ENCODE measurements around the gene ZXDC. TPM values are rescaled to one million over a fixed set of nuclear protein-coding genes. Genes with fewer than 3 reads are reported as not detected.

The ZXDC gene
- total RNA-seq, 1 experiment from 2014 or later = 28.3 TPM

GRCh38 chr3:126417981-126418530 lies 57.6 kb downstream of the ZXDC start:
- Histone ChIP-seq H3K56ac (ENCODE audit: insufficient read length, low read depth, low read length) (no peak overlapping the region), H2BK15ac (ENCODE audit: low read depth, low read length) (no peak overlapping the region), H3K18ac (ENCODE audit: insufficient read length, low read depth, low read length) (no peak overlapping the region), H4K8ac (replicated peaks; ENCODE audit: insufficient read length, low read depth, low read length) (no peak overlapping the region), H2BK12ac (ENCODE audit: insufficient read length, low read depth, low read length) (no peak overlapping the region), H3T11ph (ENCODE audit: low read length) (no peak overlapping the region), H3K9me3 (ENCODE audit: control insufficient read depth, low read depth, low read length) (no peaks in the 10 kb centered on the region), H2BK120ac (ENCODE audit: low read depth, low read length, poor library complexity, severe bottlenecking) (no peak overlapping the region), H3K79me1 (ENCODE audit: insufficient read depth, low read depth, low read length, poor library complexity, severe bottlenecking) (no peaks in the 10 kb centered on the region), H3K79me2 (ENCODE audit: insufficient read depth, low read length) (no peaks in the 10 kb centered on the region), H3K9ac (ENCODE audit: extremely low read depth, insufficient read length, low read length) (no peak overlapping the region), H2BK5ac (ENCODE audit: insufficient read length, low read length) (no peak overlapping the region), H4K91ac (ENCODE audit: insufficient read length, low read depth, low read length) (no peak overlapping the region), H3K27me3 (ENCODE audit: insufficient read depth, low read length) (no peaks in the 10 kb centered on the region), H2AK5ac (ENCODE audit: insufficient read length, low read length) (no peak overlapping the region), H2AFZ (ENCODE audit: low read length) (no peak overlapping the region), H3K23ac (ENCODE audit: insufficient read length, low read depth, low read length) (no peak overlapping the region), H3K4me2 (ENCODE audit: insufficient read depth, insufficient read length, low read length) (no peak overlapping the region), H3K14ac (ENCODE audit: insufficient read depth, low read length) (no peak overlapping the region; the same call in 1 of the 2 replicates), H4K20me1 (ENCODE audit: control insufficient read depth, insufficient read depth, insufficient read length) (peaks cover 3% of the 10 kb centered on the region), H3K4me1 (ENCODE audit: insufficient read depth, low read length) (peaks cover 5% of the 10 kb centered on the region; the same call in 1 of the 2 replicates), H3K27ac (ENCODE audit: insufficient read length, low read depth, low read length) (no peak overlapping the region), H4K5ac (ENCODE audit: insufficient read length, low read depth, low read length) (no peak overlapping the region), H3K4ac (ENCODE audit: low read depth, low read length) (no peak overlapping the region), H3K23me2 (ENCODE audit: insufficient read length, low read depth, low read length, poor library complexity, severe bottlenecking) (no peaks in the 10 kb centered on the region), H2BK20ac (ENCODE audit: low read depth, low read length, poor library complexity, severe bottlenecking) (no peak overlapping the region)
- H3K36me3 Mint-ChIP-seq (ENCODE audit: insufficient read depth in 1 of 3, low read depth in 3 of 3) = no peaks in the 10 kb centered on the region
- H3K9me3 Mint-ChIP-seq = no peaks in the 10 kb centered on the region; a peak in 1 of 5 replicates
- no peak overlapping the region for H3K27ac Mint-ChIP-seq
- H3K4me3 Mint-ChIP-seq = no peak overlapping the region
- TF ChIP-seq CTCF (conservative IDR thresholded peaks at IDR 0.05) = no peak
- peaks cover 13 to 17% of the 10 kb centered on the region in 2 experiments for H3K4me1 Mint-ChIP-seq
- no peak for DNase-seq
- no peaks in the 10 kb centered on the region; the same call in 1 of the 2 replicates for H3K27me3 Mint-ChIP-seq (ENCODE audit: low read depth)
- no CpG with 5 or more reads among the region's 11 CpGs for WGBS (ENCODE audit: extremely low coverage, insufficient read length, low lambda C conversion rate)
